AG09319 (cell line): Measurements from ENCODE around the gene CRLF2.
"Not testable (repeated sequence)": the region's sequence is repeated elsewhere in the genome, so short reads cannot be mapped to it uniquely, and the experiment has no call there.

Experiments used
- DNase-seq: peaks from one replicate; pipeline ENCODE4 v3.0.0-alpha.2; 2010; ENCODE audit warnings: low read depth; ENCODE audit errors: extremely low read depth
- CTCF ChIP-seq: IDR thresholded peaks from 2 replicates; pipeline ENCODE4 v1.5.1; 2011; ENCODE audit warnings: low read depth, mild to moderate bottlenecking, inconsistent platforms, low read length, moderate library complexity

The CRLF2 gene

GRCh38 chrX:1182211-1182610, 30.2 kb downstream of the CRLF2 start:
- no peak for DNase-seq
- TF ChIP-seq CTCF = no peak

- not testable (repeated sequence) for DNase-seq
These were observed 30.8 kb downstream of the CRLF2 start for GRCh38 chrX:1181661-1182060.

GRCh38 chrX:1181170-1181569, 31.3 kb downstream of the CRLF2 start:
- TF ChIP-seq CTCF = no peak
- DNase-seq = no peak

GRCh38 chrX:1178580-1179057, 33.8 kb downstream of the CRLF2 start:
- TF ChIP-seq CTCF = no peak
- no peak for DNase-seq

GRCh38 chrX:1176531-1177320, 35.7 kb downstream of the CRLF2 start:
- not testable (repeated sequence) for DNase-seq

- DNase-seq = not testable (repeated sequence)
These were observed 37.6 kb downstream of the CRLF2 start for GRCh38 chrX:1174609-1175545.

- not testable (repeated sequence) for DNase-seq
These were observed 39.0 kb downstream of the CRLF2 start for GRCh38 chrX:1173435-1173834.

GRCh38 chrX:1172496-1172895, 40.0 kb downstream of the CRLF2 start:
- no peak for DNase-seq
- TF ChIP-seq CTCF = no peak

GRCh38 chrX:1171915-1172314, 40.5 kb downstream of the CRLF2 start:
- DNase-seq = not testable (repeated sequence)

- TF ChIP-seq CTCF = no peak
- no peak for DNase-seq
These were observed 42.2 kb downstream of the CRLF2 start for GRCh38 chrX:1170243-1170642.
